Muscle layer of duodenum (tissue), 2 donors: ENCODE data around the gene ITGB6.

ENCODE experiments used
- H3K27ac ChIP-seq: one replicate; pipeline ENCODE4 v1.7.0; 2013; ENCODE audit warnings: mild to moderate bottlenecking, low read length
- H3K27me3 ChIP-seq: one replicate; pipeline ENCODE4 v1.7.0; 2013; ENCODE audit warnings: low read depth, mild to moderate bottlenecking, control low read depth, low read length
- H3K36me3 ChIP-seq, 2 donors: one replicate each; pipeline ENCODE4 v1.7.0; 2013; ENCODE audit warnings: low read length in 2 of 2, control low read depth in 1 of 2, mild to moderate bottlenecking in 1 of 2; ENCODE audit not compliant: insufficient read depth in 2 of 2, control insufficient read depth in 1 of 2
- H3K4me1 ChIP-seq, 2 donors: one replicate each; pipeline ENCODE4 v1.7.0; 2013; ENCODE audit warnings: low read length in 2 of 2, mild to moderate bottlenecking in 2 of 2, control low read depth in 1 of 2, moderate library complexity in 1 of 2; ENCODE audit not compliant: insufficient read depth in 2 of 2, control insufficient read depth in 1 of 2
- H3K4me3 ChIP-seq, 2 donors: one replicate each; pipeline ENCODE4 v1.7.0; 2013; ENCODE audit warnings: low read length in 2 of 2, low read depth in 1 of 2, mild to moderate bottlenecking in 1 of 2
- H3K9me3 ChIP-seq, 2 donors: one replicate each; pipeline ENCODE4 v1.7.0; 2013; ENCODE audit warnings: low read length in 2 of 2, control low read depth in 1 of 2, mild to moderate bottlenecking in 1 of 2; ENCODE audit not compliant: control insufficient read depth in 1 of 2
- donor health status: healthy.

ITGB6 gene

GRCh38 chr2:160108646-160109045, 91.4 kb downstream of the ITGB6 start:
- Histone ChIP-seq H3K27ac (no peak overlapping the region), H3K9me3 (no peaks in the 10 kb centered on the region), H3K27me3 (no peaks in the 10 kb centered on the region), H3K4me3 (no peak overlapping the region), H3K4me1 (no peaks in the 10 kb centered on the region), H3K36me3 (no peaks in the 10 kb centered on the region)

- H3K4me3 ChIP-seq, result no peak overlapping the region
- no peaks in the 10 kb centered on the region for H3K9me3 ChIP-seq
- H3K36me3 ChIP-seq, result no peaks in the 10 kb centered on the region
- no peaks in the 10 kb centered on the region for H3K4me1 ChIP-seq
- H3K27me3 ChIP-seq, result no peaks in the 10 kb centered on the region
- H3K27ac ChIP-seq, result no peak overlapping the region
These were observed 94.7 kb downstream of the ITGB6 start for GRCh38 chr2:160105366-160105765.

- Histone ChIP-seq H3K27me3 (no peaks in the 10 kb centered on the region), H3K9me3 (no peaks in the 10 kb centered on the region), H3K27ac (no peak overlapping the region), H3K4me3 (no peak overlapping the region), H3K36me3 (no peaks in the 10 kb centered on the region), H3K4me1 (no peaks in the 10 kb centered on the region)
These were observed 96.0 kb downstream of the ITGB6 start for GRCh38 chr2:160104115-160104514.

GRCh38 chr2:160097326-160097725, 102.7 kb downstream of the ITGB6 start:
- Histone ChIP-seq H3K4me1 (no peaks in the 10 kb centered on the region), H3K27me3 (no peaks in the 10 kb centered on the region), H3K9me3 (peaks cover 0 to 5% of the 10 kb centered on the region in 2 donors), H3K27ac (no peak overlapping the region), H3K4me3 (no peak overlapping the region), H3K36me3 (no peaks in the 10 kb centered on the region)

- Histone ChIP-seq H3K36me3 (no peaks in the 10 kb centered on the region), H3K4me3 (no peak overlapping the region), H3K27ac (no peak overlapping the region)
These were observed 103.7 kb downstream of the ITGB6 start for GRCh38 chr2:160096409-160096808.

GRCh38 chr2:160092445-160092844, 107.6 kb downstream of the ITGB6 start:
- no peaks in the 10 kb centered on the region for H3K36me3 ChIP-seq
- H3K4me3 ChIP-seq, result peak overlapping the region in 1 of 2 donors; percentile 45
- H3K4me1 ChIP-seq, result no peaks in the 10 kb centered on the region
- peaks cover 21 to 38% of the 10 kb centered on the region in 2 donors for H3K9me3 ChIP-seq
- H3K27ac ChIP-seq, result no peak overlapping the region
- no peaks in the 10 kb centered on the region for H3K27me3 ChIP-seq

More at GRCh38 chr2:160096409-160096808, 103.7 kb downstream of the ITGB6 start:
- Histone ChIP-seq H3K4me1 (no peaks in the 10 kb centered on the region), H3K27me3 (no peaks in the 10 kb centered on the region), H3K9me3 (peaks cover under 1 to 6% of the 10 kb centered on the region in 2 donors)

GRCh38 chr2:160091381-160091780, 108.7 kb downstream of the ITGB6 start:
- Histone ChIP-seq H3K9me3 (peaks cover 25 to 48% of the 10 kb centered on the region in 2 donors), H3K4me1 (no peaks in the 10 kb centered on the region), H3K27ac (no peak overlapping the region), H3K27me3 (no peaks in the 10 kb centered on the region), H3K4me3 (no peak overlapping the region), H3K36me3 (no peaks in the 10 kb centered on the region)

- Histone ChIP-seq H3K9me3 (peaks cover 25 to 69% of the 10 kb centered on the region in 2 donors), H3K27me3 (no peaks in the 10 kb centered on the region), H3K27ac (no peak overlapping the region), H3K36me3 (no peaks in the 10 kb centered on the region), H3K4me3 (peak overlapping the region; percentile 23 to 32), H3K4me1 (no peaks in the 10 kb centered on the region)
These were observed 112.0 kb downstream of the ITGB6 start for GRCh38 chr2:160087854-160088745.

- H3K36me3 ChIP-seq, result no peaks in the 10 kb centered on the region
- no peak overlapping the region for H3K27ac ChIP-seq
- H3K4me3 ChIP-seq, result peak overlapping the region in 1 of 2 donors; percentile 25
- H3K27me3 ChIP-seq, result no peaks in the 10 kb centered on the region
- no peaks in the 10 kb centered on the region for H3K4me1 ChIP-seq
- peaks cover 16 to 67% of the 10 kb centered on the region in 2 donors for H3K9me3 ChIP-seq
These were observed 114.4 kb downstream of the ITGB6 start for GRCh38 chr2:160085662-160086061.

GRCh38 chr2:160077912-160078810, 121.9 kb downstream of the ITGB6 start:
- Histone ChIP-seq H3K36me3 (no peaks in the 10 kb centered on the region), H3K27ac (no peak overlapping the region), H3K27me3 (no peaks in the 10 kb centered on the region), H3K4me3 (no peak overlapping the region), H3K9me3 (peaks cover 0 to 9% of the 10 kb centered on the region in 2 donors), H3K4me1 (peaks cover 0 to 6% of the 10 kb centered on the region in 2 donors)

GRCh38 chr2:160076914-160077313, 123.2 kb downstream of the ITGB6 start:
- Histone ChIP-seq H3K4me1 (peaks cover 0 to 6% of the 10 kb centered on the region in 2 donors), H3K4me3 (peak overlapping the region in 1 of 2 donors; percentile 22), H3K27ac (peak overlapping the region; percentile 32), H3K27me3 (no peaks in the 10 kb centered on the region), H3K9me3 (peaks cover 0 to 6% of the 10 kb centered on the region in 2 donors), H3K36me3 (no peaks in the 10 kb centered on the region)
